Measurements from ENCODE around the gene NCAPD3. TPM values are rescaled to one million over a fixed set of nuclear protein-coding genes. Genes with fewer than 3 reads are reported as not detected.
"Not testable (repeated sequence)": the region's sequence is repeated elsewhere in the genome, so short reads cannot be mapped to it uniquely, and the experiment has no call there.

The NCAPD3 gene
- total RNA-seq, 1 experiment from 2014 or later = 52.2 TPM

- Histone ChIP-seq H4K8ac (replicated peaks; ENCODE audit: insufficient read length, low read depth, low read length) (no peak overlapping the region), H3K4me1 (ENCODE audit: insufficient read depth, low read length) (no peaks in the 10 kb centered on the region), H3T11ph (ENCODE audit: low read length) (no peak overlapping the region), H4K91ac (ENCODE audit: insufficient read length, low read depth, low read length) (no peak overlapping the region), H2BK5ac (ENCODE audit: insufficient read length, low read length) (no peak overlapping the region), H3K9ac (ENCODE audit: extremely low read depth, insufficient read length, low read length) (no peak overlapping the region), H4K5ac (ENCODE audit: insufficient read length, low read depth, low read length) (no peak overlapping the region), H3K23me2 (ENCODE audit: insufficient read length, low read depth, low read length, poor library complexity, severe bottlenecking) (no peaks in the 10 kb centered on the region), H3K9me3 (ENCODE audit: control insufficient read depth, low read depth, low read length) (no peaks in the 10 kb centered on the region), H4K20me1 (ENCODE audit: control insufficient read depth, insufficient read depth, insufficient read length) (no peaks in the 10 kb centered on the region), H3K14ac (ENCODE audit: insufficient read depth, low read length) (no peak overlapping the region), H3K79me1 (ENCODE audit: insufficient read depth, low read depth, low read length, poor library complexity, severe bottlenecking) (no peaks in the 10 kb centered on the region), H3K4me2 (ENCODE audit: insufficient read depth, insufficient read length, low read length) (no peak overlapping the region), H2BK120ac (ENCODE audit: low read depth, low read length, poor library complexity, severe bottlenecking) (no peak overlapping the region), H2BK12ac (ENCODE audit: insufficient read length, low read depth, low read length) (no peak overlapping the region), H3K4ac (ENCODE audit: low read depth, low read length) (no peak overlapping the region), H3K79me2 (ENCODE audit: insufficient read depth, low read length) (no peaks in the 10 kb centered on the region), H3K18ac (ENCODE audit: insufficient read length, low read depth, low read length) (no peak overlapping the region), H3K27ac (ENCODE audit: insufficient read length, low read depth, low read length) (no peak overlapping the region), H2AK5ac (ENCODE audit: insufficient read length, low read length) (no peak overlapping the region), H2BK15ac (ENCODE audit: low read depth, low read length) (no peak overlapping the region), H2AFZ (ENCODE audit: low read length) (no peak overlapping the region), H3K56ac (ENCODE audit: insufficient read length, low read depth, low read length) (no peak overlapping the region), H2BK20ac (ENCODE audit: low read depth, low read length, poor library complexity, severe bottlenecking) (no peak overlapping the region), H3K27me3 (ENCODE audit: insufficient read depth, low read length) (no peaks in the 10 kb centered on the region), H3K23ac (ENCODE audit: insufficient read length, low read depth, low read length) (no peak overlapping the region)
- Mint-ChIP-seq H3K4me3 (no peak overlapping the region), H3K27ac (no peak overlapping the region; a peak in 2 of 7 replicates), H3K4me1 (peaks cover 5 to 6% of the 10 kb centered on the region in 2 experiments), H3K9me3 (no peaks in the 10 kb centered on the region), H3K27me3 (ENCODE audit: low read depth) (no peaks in the 10 kb centered on the region), H3K36me3 (ENCODE audit: insufficient read depth in 1 of 3, low read depth in 3 of 3) (peaks cover 30 to 82% (median 73%) of the 10 kb centered on the region in 3 experiments; a peak in 6 of 7 replicates)
- TF ChIP-seq CTCF (conservative IDR thresholded peaks at IDR 0.05) = no peak
- WGBS (ENCODE audit: extremely low coverage, insufficient read length, low lambda C conversion rate) = no CpG with 5 or more reads among the region's 4 CpGs
- no peak for DNase-seq
Observed at GRCh38 chr11:134196756-134197155, 27.0 kb downstream of the NCAPD3 start.

- H3K27me3 Mint-ChIP-seq (ENCODE audit: low read depth); H2BK20ac ChIP-seq (ENCODE audit: low read depth, low read length, poor library complexity, severe bottlenecking); H3K79me2 ChIP-seq (ENCODE audit: insufficient read depth, low read length); H2BK15ac ChIP-seq (ENCODE audit: low read depth, low read length); DNase-seq; H3K4me1 ChIP-seq (ENCODE audit: insufficient read depth, low read length); H3K23me2 ChIP-seq (ENCODE audit: insufficient read length, low read depth, low read length, poor library complexity, severe bottlenecking); H3K23ac ChIP-seq (ENCODE audit: insufficient read length, low read depth, low read length); H3K9me3 ChIP-seq (ENCODE audit: control insufficient read depth, low read depth, low read length); H3K14ac ChIP-seq (ENCODE audit: insufficient read depth, low read length); H3K79me1 ChIP-seq (ENCODE audit: insufficient read depth, low read depth, low read length, poor library complexity, severe bottlenecking); H4K91ac ChIP-seq (ENCODE audit: insufficient read length, low read depth, low read length); H3K27ac Mint-ChIP-seq; H2BK5ac ChIP-seq (ENCODE audit: insufficient read length, low read length); H4K8ac ChIP-seq (replicated peaks; ENCODE audit: insufficient read length, low read depth, low read length); H3K27ac ChIP-seq (ENCODE audit: insufficient read length, low read depth, low read length); H3T11ph ChIP-seq (ENCODE audit: low read length); H3K56ac ChIP-seq (ENCODE audit: insufficient read length, low read depth, low read length); H3K4ac ChIP-seq (ENCODE audit: low read depth, low read length); H4K20me1 ChIP-seq (ENCODE audit: control insufficient read depth, insufficient read depth, insufficient read length); H3K27me3 ChIP-seq (ENCODE audit: insufficient read depth, low read length); H4K5ac ChIP-seq (ENCODE audit: insufficient read length, low read depth, low read length); H2BK12ac ChIP-seq (ENCODE audit: insufficient read length, low read depth, low read length); H3K9me3 Mint-ChIP-seq; H2AFZ ChIP-seq (ENCODE audit: low read length); H3K9ac ChIP-seq (ENCODE audit: extremely low read depth, insufficient read length, low read length); H3K4me1 Mint-ChIP-seq; H3K18ac ChIP-seq (ENCODE audit: insufficient read length, low read depth, low read length); H2BK120ac ChIP-seq (ENCODE audit: low read depth, low read length, poor library complexity, severe bottlenecking); H2AK5ac ChIP-seq (ENCODE audit: insufficient read length, low read length); H3K4me2 ChIP-seq (ENCODE audit: insufficient read depth, insufficient read length, low read length); H3K4me3 Mint-ChIP-seq: not testable (repeated sequence)
- H3K36me3 Mint-ChIP-seq (ENCODE audit: insufficient read depth in 1 of 3, low read depth in 3 of 3) = peaks cover 61 to 88% (median 76%) of the 10 kb centered on the region in 3 experiments
- no CpG with 5 or more reads among the region's 8 CpGs for WGBS (ENCODE audit: extremely low coverage, insufficient read length, low lambda C conversion rate)
Observed at GRCh38 chr11:134188092-134188491, 35.7 kb downstream of the NCAPD3 start.
